NCI-H524 treated with DMSO at 0.1 percent for 48 hours (cell line): Measurements from ENCODE around the gene SGPP1.
"Not testable (repeated sequence)": the region's sequence is repeated elsewhere in the genome, so short reads cannot be mapped to it uniquely, and the experiment has no call there.

Experiments used
- DNase-seq: peaks from one replicate; lab custom pipeline; 2025; lab: John Stamatoyannopoulos, UW

SGPP1 gene

DNA sequence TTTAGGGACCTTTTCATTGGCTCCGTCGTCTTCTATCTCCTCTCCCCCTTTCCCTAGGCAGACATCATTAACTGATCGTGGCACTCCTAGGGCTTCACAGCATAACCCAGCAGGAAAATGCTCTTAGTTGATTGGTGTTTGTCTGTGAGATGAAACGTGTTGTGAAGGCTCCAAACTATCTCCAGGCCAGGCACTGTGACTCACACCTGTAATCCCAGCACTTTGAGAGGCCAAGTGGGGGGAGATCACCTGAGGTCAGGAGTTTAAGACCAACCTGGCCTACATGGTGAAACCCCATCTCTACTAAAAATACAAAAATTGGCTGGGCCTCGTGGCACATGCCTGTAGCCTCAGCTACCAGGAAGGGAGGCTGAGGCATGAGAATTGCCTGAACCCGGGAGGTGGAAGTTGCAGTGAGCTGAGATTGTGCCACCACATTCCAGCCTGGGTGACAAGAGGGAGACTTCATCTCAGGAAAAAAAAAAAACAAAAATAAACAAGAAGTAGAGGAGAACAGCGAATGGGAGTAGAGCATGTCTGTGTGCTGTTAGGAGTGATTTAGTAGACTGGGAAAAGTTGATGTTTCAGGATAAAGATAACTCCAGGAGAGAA, 53.9 kb downstream of the SGPP1 start:
- DNase-seq: no peak

GRCh38 chr14:63673255-63673654, 54.6 kb downstream of the SGPP1 start:
- no peak for DNase-seq

DNA sequence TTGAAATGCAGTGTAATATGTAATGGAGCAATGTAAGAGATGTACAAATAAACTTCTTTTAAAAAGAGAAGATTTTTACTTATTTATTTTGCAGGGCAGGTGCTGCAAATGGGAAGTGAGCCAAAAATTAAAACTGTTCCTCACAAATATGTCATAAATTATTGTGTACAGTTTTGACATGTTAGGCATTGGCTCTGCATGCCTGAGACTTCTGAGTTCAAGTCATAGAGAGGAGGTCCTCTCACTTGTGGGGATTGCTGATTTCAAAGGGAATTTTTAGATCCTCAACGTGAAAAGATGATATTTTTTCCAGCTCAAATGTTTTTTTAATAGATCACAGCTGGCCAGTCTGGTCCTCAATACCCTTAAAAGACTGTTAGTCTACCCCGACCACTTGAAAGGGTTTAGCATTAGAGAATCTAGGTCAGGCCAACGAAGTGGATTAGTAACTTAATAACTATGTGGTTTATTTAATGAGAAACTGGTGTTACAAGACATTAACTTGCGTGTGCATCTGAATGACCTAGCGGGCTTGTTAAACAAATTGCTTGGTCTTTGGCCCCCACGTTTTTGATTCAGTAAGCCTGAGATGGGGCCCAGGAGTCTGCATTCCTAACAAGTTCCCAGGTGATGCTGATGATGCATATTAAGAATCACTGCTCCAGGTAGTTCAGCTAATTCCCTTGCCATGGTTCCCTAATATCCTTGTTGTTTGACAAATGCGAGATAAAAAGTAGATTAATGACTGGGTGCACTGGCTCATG, 55.3 kb downstream of the SGPP1 start:
- DNase-seq: peak; percentile 100

DNA sequence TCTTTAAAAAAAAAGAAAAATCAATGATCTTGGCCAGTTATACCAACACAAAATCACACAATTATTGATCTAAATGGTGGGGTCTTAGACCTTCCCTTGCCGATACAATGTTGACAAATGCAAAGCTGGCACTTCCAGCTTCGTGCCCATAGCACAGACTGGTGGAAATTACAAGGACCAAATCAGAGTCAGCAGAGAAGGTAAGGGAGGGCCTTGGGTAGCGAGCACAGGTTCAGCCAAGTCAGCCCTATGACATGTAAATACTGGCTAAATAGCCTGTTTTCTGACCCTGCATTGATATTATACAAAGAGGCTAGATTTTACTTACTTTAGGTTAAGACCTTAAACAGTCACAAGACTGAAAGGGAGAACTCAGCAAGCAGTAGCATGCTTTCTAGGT, 55.9 kb downstream of the SGPP1 start:
- DNase-seq: no peak

DNA sequence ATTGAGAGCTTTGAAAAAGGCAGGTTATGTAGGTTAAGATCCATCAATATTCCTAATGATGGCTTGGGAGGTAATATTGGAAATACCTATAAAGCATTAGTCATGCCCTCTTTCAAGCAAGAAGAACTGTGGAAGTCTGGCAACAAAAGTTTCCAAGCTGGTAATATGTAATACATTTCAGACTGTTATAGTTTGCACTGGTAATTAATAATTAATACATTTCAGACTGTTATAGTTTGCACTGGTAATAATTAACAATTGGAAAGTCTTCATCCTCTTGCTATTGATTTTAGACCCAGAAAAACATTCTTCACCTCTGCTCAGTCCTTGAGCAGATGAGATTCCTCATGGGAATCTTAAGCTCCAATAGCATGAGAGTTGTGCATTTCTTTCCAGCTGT, 57.2 kb downstream of the SGPP1 start:
- DNase-seq: no peak

DNA sequence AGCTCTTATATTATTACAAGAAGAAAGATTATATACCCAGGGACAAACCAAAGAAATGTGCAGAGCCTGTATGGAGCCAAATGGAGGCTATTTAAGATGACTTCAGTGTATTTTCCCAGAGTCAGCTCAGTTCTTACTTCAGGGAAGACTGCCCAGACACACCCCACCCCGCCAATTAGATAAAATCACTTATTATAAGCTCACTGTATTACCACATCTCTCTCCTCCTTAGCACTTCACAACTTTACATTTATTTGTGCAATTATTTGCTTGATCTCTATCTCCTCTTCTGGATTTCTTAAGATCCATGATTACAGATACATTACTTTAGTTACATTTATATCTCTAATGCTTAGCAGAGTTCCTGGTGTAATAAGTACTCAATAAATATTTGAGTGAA, 61.5 kb downstream of the SGPP1 start:
- no peak for DNase-seq

- no peak for DNase-seq
These were observed 64.2 kb downstream of the SGPP1 start for GRCh38 chr14:63663428-63664341.

DNA sequence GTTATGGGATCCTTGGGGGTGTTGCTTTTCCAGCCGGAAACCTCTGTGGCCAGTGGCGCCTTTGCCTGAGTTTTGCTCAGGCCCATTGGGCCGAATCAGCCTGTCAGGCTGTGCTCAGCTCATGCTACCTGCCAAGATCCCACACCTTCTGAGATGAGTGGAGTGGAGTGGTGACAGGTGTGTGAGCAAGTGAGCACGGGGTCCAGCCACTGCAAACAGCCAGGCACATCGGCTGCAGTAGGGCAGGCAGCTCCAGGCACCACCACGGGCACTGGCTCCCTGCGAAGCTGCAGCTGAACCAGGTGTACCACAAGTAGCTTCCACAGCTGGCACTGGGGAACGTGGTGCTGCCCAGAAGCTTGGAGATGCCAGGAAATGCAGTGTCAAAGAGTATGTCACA, 65.1 kb downstream of the SGPP1 start:
- DNase-seq: no peak

GRCh38 chr14:63661881-63662280, 66.0 kb downstream of the SGPP1 start:
- not testable (repeated sequence) for DNase-seq

- DNase-seq: no peak
These were observed 68.1 kb downstream of the SGPP1 start for GRCh38 chr14:63659726-63660125.

GRCh38 chr14:63656194-63656593, 71.7 kb downstream of the SGPP1 start:
- no peak for DNase-seq

DNA sequence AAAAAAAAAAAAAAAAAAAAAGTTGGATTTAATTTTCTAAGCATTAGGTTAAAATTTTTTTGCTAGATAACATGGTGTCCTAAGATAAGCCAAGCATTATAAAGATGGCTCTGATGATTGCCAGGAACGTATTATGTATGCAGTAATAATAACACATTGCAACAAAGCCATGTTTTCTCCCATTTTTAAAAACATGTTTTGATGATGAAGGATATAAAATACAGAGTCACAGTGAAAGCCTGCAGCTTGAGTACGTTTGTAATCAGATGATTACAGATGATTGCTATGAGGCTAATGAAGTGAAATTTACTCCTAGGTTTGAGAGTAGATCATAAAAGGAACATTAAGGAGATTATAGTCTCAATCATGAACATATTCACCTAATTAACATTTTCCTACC, 72.9 kb downstream of the SGPP1 start:
- DNase-seq: no peak

DNA sequence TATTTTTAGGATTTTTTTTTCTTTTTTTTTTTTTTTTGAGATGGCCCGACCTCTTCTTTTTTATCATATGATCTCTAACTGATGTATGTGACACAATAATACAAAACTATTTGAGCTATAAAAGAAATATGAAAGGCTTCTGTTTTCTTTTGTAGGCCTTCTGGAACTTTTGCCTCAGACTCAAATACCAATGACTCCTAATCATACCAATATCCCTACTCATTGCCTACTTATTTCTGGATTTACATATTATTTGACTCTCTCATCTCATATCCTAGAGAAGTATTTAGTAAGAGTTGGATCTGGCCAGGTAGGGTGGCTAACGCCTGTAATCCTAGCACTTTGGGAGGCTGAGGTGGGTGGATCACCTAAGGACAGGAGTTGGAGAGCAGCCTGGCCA, 73.5 kb downstream of the SGPP1 start:
- DNase-seq: no peak

DNA sequence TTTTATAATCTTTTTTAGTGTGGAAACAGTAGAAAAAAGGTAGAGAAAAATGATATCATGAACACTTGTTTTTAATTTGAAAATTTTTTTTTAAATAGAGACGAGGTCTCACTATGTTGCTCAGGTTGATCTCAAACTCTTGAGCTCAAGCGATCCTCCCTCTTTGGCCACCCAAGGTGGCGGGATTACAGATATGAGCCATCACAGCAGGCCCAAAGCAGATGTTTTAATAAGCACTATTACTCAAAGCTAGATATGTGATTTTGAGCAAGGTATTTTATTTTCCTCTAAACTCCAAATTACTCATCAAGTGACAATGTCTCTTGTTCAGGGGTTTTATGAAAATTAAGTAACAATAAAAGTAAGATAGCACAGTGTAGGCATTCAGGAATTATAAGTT, 75.5 kb downstream of the SGPP1 start:
- DNase-seq: no peak

- no peak for DNase-seq
These were observed 77.5 kb downstream of the SGPP1 start for GRCh38 chr14:63650256-63650952.

GRCh38 chr14:63647696-63648410, 80.0 kb downstream of the SGPP1 start:
- no peak for DNase-seq

GRCh38 chr14:63644741-63645140, 83.1 kb downstream of the SGPP1 start:
- no peak for DNase-seq

DNA sequence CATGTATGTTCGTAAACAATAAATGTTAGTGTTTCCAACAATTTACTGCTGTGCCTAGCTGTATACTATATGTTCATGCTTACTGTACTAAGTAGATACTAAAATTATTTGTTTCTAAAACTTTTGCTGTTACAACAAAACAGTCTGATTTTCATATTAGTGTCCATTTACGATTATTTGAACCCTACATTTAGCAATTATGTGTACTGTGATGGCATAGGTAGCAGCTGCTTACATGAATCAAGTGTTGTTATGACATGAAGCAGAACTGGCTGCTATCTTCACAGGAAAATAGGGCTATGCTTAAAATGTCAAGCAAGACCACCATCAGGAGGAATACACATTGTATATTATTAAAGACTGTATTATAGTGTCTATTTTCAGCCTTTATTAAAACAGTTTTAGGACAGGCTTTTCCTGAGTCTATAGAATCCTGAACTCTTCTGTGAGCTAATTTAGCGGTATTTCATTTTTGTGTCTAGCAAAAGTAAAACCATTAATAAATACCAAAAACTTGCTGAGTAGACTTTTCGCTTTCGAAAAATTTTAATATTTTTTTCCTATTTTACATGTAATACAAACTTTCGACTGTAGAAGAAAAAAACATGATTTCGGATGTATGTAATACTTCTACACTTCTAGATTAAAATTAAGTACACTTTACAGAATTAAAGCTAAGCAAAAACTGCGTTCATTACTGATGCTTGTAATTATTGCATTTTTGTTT, 85.0 kb downstream of the SGPP1 start:
- no peak for DNase-seq

- DNase-seq: peak; percentile 97
These were observed 85.6 kb downstream of the SGPP1 start for GRCh38 chr14:63642229-63642611.

DNA sequence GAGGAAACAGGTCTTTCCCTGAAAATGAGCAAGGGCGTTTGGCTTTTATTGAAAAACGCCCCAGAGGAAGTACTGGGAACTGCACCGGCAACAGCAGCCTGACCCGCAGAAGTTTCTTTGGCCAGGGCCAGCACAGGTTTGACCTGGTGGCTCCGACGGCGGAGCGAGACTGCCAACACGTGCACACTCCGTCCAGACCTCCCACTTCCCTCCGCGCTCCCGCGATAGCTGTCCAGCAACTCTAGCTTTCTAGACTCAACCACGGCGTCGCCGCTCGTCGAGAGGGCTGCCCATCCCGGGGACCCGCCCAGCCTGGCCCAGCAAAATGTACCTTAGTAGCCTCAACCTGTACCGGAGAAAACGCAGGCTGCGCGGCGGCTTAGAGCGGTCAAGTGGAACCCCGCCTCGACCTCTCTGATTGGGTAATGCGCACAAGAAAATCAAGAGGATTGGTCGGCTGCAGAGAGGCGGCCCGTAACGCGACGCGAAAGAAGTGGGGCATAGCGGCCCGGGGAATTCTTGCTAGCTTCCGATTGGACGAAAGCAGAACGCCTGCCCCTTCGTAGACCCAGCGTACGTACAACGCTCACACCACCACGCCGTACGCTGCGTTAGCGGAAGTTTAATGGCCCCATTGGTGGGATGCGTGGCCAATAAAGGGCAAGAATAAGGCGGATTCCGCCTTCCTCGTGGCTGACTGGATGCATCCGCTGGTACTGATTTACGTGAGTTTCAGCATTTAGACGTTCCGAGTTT, 86.2 kb downstream of the SGPP1 start, which contains the start of gene WDR89:
WDR89 (minus strand) TSS at position 399 of the 756 bp plus-strand sequence. CDS start 41,929 bp downstream, outside the sequence.
- DNase-seq: peak; percentile 100
